CD4-positive, alpha-beta T cell (primary cell): ENCODE data around the gene MCOLN1. TPM values are rescaled to one million over a fixed set of nuclear protein-coding genes. Genes with fewer than 3 reads are reported as not detected.
A peak's percentile ranks its signal among the peaks of the same experiment; 100 is the strongest.

Experiments used
- ATAC-seq: fragments of 200-7000 bp; cut with Tn5 transposase; one replicate; pipeline ENCODE4 v1.10.0; 2022; ENCODE audit warnings: mild to moderate bottlenecking; ENCODE audit not compliant: poor library complexity
- CTCF ChIA-PET: fragments of 350-600 bp; sonication (Branson Sonifier 250); formaldehyde crosslinking; loops from one replicate; lab custom pipeline; 2021; ENCODE audit warnings: antibody characterized with exemption, inconsistent platforms; lab: Charles Lee
- POLR2A ChIA-PET: fragments of 350-600 bp; sonication (Branson Sonifier 250); formaldehyde crosslinking; loops from one replicate; lab custom pipeline; 2021; ENCODE audit warnings: antibody characterized with exemption, inconsistent platforms; lab: Charles Lee
- DNase-seq, 14 experiments: peaks; one replicate each; pipeline ENCODE4 v3.0.0-alpha.2; 2013 to 2020; ENCODE audit warnings: mixed read lengths in 2 of 14
- H3K27ac ChIP-seq, 2 donors: one replicate each; pipeline versions ENCODE4 v1.5.1 to v1.7.0; 2013; ENCODE audit warnings: low read length in 2 of 2, low read depth in 1 of 2, mild to moderate bottlenecking in 1 of 2
- H3K27me3 ChIP-seq, 2 experiments: 1 replicate in 1 of 2; 2 replicates in 1 of 2; pipeline versions ENCODE4 v1.6.1 to v1.7.0; 2013; ENCODE audit warnings: low read length in 2 of 2, control low read depth in 1 of 2, mild to moderate bottlenecking in 1 of 2, moderate library complexity in 1 of 2; ENCODE audit not compliant: insufficient read depth in 2 of 2, control insufficient read depth in 1 of 2
- H3K36me3 ChIP-seq: one replicate; pipeline ENCODE4 v1.6.1; 2013; ENCODE audit warnings: low read length, control low read depth; ENCODE audit not compliant: insufficient read depth
- H3K4me1 ChIP-seq: one replicate; pipeline ENCODE4 v1.6.1; 2013; ENCODE audit warnings: low read length, control low read depth; ENCODE audit not compliant: insufficient read depth
- H3K4me3 ChIP-seq: one replicate; pipeline ENCODE4 v1.5.1; 2013; ENCODE audit warnings: mild to moderate bottlenecking, low read length, moderate library complexity
- H3K9me3 ChIP-seq, 2 experiments: 1 replicate in 1 of 2; 2 replicates in 1 of 2; pipeline versions ENCODE4 v1.6.1 to v1.7.0; 2013; ENCODE audit warnings: low read length in 2 of 2, mild to moderate bottlenecking in 2 of 2, control low read depth in 1 of 2, moderate library complexity in 1 of 2; ENCODE audit not compliant: control insufficient read depth in 1 of 2, insufficient read depth in 1 of 2
- H3K27ac Mint-ChIP-seq: one replicate; pipeline ENCODE4 v1.8.0; 2020; ENCODE audit warnings: mixed read lengths
- H3K27me3 Mint-ChIP-seq: one replicate; pipeline ENCODE4 v1.8.0; 2021; ENCODE audit warnings: mixed read lengths
- H3K36me3 Mint-ChIP-seq: one replicate; pipeline ENCODE4 v1.8.0; 2021; ENCODE audit warnings: low read depth, mixed read lengths
- H3K4me1 Mint-ChIP-seq: one replicate; pipeline ENCODE4 v1.8.0; 2021; ENCODE audit warnings: low read depth, mixed read lengths
- H3K4me3 Mint-ChIP-seq: one replicate; pipeline ENCODE4 v1.8.0; 2020; ENCODE audit warnings: mild to moderate bottlenecking, mixed read lengths
- H3K9me3 Mint-ChIP-seq: one replicate; pipeline ENCODE4 v1.8.0; 2020; ENCODE audit warnings: mixed read lengths
- intact Hi-C, 2 experiments: fragments of 100-400 bp; cut with DNase I in 1 of 2; cut with micrococcal nuclease in 1 of 2; formaldehyde crosslinking; loops; one replicate each; pipeline versions ENCODE4 v1.15.1 to v1.9.0; 2023 to 2025; cut with DNase I, micrococcal nuclease
- total RNA-seq, 174 experiments: library from RNA in 2 of 174; stranded (reverse) in 2 of 174; gene quantifications; one replicate each; pipeline ENCODE4 v1.2.3 and lab custom pipeline; 2021 to 2026
- TF ChIP-seq, protein P1 (sequence below): fragments of 200-600 bp; IDR thresholded peaks from one replicate; pipeline ENCODE4 v1.8.0; 2022; ENCODE audit warnings: antibody characterized with exemption, mild to moderate bottlenecking

The MCOLN1 gene
- total RNA-seq, 2 experiments from 2014 or later: 7.9 to 8.8 TPM

DNA sequence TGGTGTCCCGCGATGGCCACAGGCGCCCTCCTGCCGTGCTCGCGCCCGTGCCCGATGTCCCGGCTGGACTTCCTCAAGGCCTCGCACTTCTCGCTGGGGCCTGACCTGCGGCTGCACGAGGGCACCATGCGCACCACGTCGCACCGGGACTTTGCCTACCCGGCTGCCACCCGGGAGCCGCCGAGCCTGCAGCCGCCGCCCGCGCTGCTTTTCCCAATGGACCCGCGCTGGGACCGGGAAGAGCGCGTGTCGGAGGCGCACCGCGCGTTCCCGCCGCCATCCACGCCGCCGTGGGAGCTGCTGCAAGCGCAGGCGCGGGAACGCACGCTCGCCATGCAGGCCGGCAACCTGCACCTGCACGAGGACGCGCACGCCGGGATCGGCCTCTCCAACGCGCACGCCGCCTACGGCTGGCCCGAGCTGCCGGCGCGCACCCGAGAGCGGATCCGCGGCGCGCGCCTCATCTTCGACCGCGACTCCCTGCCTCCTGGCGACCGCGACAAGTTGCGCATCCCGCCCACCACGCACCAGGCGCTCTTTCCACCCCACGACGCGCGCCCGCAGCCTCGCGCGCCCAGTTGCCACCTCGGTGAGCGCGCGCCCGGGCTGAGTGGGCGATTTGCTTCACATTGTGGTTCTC is 21.5 kb upstream of the MCOLN1 start:
- peak; percentile 39 for ATAC-seq
- peak in 7 of 14 experiments; percentile 26 to 60 (median 40) for DNase-seq
- peaks cover 64% of the 10 kb centered on the region for H3K27me3 Mint-ChIP-seq
- no peak overlapping the region for H3K4me3 Mint-ChIP-seq
- TF ChIP-seq, protein P1, sequence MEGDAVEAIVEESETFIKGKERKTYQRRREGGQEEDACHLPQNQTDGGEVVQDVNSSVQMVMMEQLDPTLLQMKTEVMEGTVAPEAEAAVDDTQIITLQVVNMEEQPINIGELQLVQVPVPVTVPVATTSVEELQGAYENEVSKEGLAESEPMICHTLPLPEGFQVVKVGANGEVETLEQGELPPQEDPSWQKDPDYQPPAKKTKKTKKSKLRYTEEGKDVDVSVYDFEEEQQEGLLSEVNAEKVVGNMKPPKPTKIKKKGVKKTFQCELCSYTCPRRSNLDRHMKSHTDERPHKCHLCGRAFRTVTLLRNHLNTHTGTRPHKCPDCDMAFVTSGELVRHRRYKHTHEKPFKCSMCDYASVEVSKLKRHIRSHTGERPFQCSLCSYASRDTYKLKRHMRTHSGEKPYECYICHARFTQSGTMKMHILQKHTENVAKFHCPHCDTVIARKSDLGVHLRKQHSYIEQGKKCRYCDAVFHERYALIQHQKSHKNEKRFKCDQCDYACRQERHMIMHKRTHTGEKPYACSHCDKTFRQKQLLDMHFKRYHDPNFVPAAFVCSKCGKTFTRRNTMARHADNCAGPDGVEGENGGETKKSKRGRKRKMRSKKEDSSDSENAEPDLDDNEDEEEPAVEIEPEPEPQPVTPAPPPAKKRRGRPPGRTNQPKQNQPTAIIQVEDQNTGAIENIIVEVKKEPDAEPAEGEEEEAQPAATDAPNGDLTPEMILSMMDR: no peak
- intact Hi-C loops: no loop called here
- Histone ChIP-seq H3K9me3 (peaks cover 0 to 8% of the 10 kb centered on the region in 2 experiments), H3K36me3 (no peaks in the 10 kb centered on the region), H3K4me3 (no peak overlapping the region), H3K27ac (no peak overlapping the region), H3K4me1 (peaks cover 23% of the 10 kb centered on the region), H3K27me3 (peaks cover 30 to 32% of the 10 kb centered on the region in 2 experiments)
- no peak overlapping the region for H3K27ac Mint-ChIP-seq
- CTCF ChIA-PET: no interaction called here
- peaks cover 8% of the 10 kb centered on the region for H3K4me1 Mint-ChIP-seq
- no peaks in the 10 kb centered on the region for H3K9me3 Mint-ChIP-seq
- POLR2A ChIA-PET: no interaction called here
- H3K36me3 Mint-ChIP-seq: no peaks in the 10 kb centered on the region

DNA sequence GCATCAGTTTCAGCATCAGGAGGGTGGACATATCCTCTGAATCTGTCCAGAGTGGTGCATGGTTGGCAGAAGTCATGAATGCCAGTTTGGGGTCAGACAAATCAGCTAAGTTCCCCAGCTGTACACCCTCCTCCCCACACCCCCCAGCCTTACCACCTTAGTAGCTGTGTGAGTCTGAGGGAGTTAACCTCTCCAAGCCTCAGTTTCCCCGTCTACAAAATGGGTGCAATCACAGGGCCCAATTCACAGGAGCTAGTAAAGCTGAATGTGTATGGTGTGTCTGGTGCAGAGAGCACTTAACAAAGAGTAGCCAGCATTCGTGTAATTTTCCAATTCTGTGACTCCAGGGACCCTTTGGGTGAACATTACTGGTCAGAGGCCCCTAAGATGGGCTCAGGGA is 19.9 kb upstream of the MCOLN1 start:
- peaks cover 64% of the 10 kb centered on the region for H3K27me3 Mint-ChIP-seq
- intact Hi-C loops: no loop called here
- Histone ChIP-seq H3K27me3 (peaks cover 32 to 35% of the 10 kb centered on the region in 2 experiments), H3K4me3 (no peak overlapping the region), H3K36me3 (no peaks in the 10 kb centered on the region), H3K9me3 (peaks cover 0 to 17% of the 10 kb centered on the region in 2 experiments), H3K27ac (no peak overlapping the region), H3K4me1 (peaks cover 29% of the 10 kb centered on the region)
- H3K9me3 Mint-ChIP-seq: no peaks in the 10 kb centered on the region
- POLR2A ChIA-PET: no interaction called here
- DNase-seq (no peak), ATAC-seq (no peak)
- H3K4me3 Mint-ChIP-seq: no peak overlapping the region
- peaks cover 16% of the 10 kb centered on the region for H3K4me1 Mint-ChIP-seq
- TF ChIP-seq, protein P1: no peak
- H3K36me3 Mint-ChIP-seq: no peaks in the 10 kb centered on the region
- H3K27ac Mint-ChIP-seq: no peak overlapping the region
- CTCF ChIA-PET: no interaction called here

DNA sequence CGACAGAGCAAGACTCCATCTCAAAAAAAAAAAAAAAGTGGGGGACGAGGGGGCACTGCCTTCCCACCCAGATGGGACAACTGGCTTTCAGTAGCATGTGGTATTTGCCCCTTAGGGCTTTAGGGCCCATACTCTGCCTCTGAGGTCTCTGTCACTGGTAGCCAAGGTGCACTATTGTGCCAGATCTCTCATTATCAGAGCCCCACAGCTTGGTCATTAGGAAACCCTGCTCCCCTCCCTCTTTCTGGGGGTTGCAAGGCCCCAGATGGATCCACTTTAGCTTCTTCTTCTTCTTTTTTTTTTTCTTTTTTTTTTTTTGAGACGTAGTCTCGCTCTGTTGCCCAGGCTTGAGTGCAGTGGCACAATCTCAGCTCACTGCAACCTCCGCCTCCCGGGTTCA is 17.7 kb upstream of the MCOLN1 start:
- H3K4me3 ChIP-seq: no peak overlapping the region
- Mint-ChIP-seq H3K36me3 (no peaks in the 10 kb centered on the region), H3K9me3 (peaks cover 5% of the 10 kb centered on the region), H3K4me1 (peaks cover 16% of the 10 kb centered on the region), H3K4me3 (no peak overlapping the region), H3K27me3 (peaks cover 58% of the 10 kb centered on the region), H3K27ac (no peak overlapping the region)
- intact Hi-C loops: no loop called here
- H3K9me3 ChIP-seq: peaks cover 0 to 17% of the 10 kb centered on the region in 2 experiments
- no peak for ATAC-seq
- no peaks in the 10 kb centered on the region for H3K36me3 ChIP-seq
- TF ChIP-seq, protein P1: no peak
- DNase-seq: no peak
- CTCF ChIA-PET: no interaction called here
- no peak overlapping the region for H3K27ac ChIP-seq
- peaks cover 29% of the 10 kb centered on the region for H3K4me1 ChIP-seq
- peaks cover 32 to 33% of the 10 kb centered on the region in 2 experiments for H3K27me3 ChIP-seq
- POLR2A ChIA-PET: interaction anchor here (0.8 kb wide), 1 partner anchor 8 kb away, joined by 3 read pairs; no protein-coding TSS in a partner anchor
